Ascending aorta (tissue), 2 donors: ENCODE results near the gene OR13C2. TPM values are rescaled to one million over a fixed set of nuclear protein-coding genes. Genes with fewer than 3 reads are reported as not detected.
"Not testable (repeated sequence)": the region's sequence is repeated elsewhere in the genome, so short reads cannot be mapped to it uniquely, and the experiment has no call there.

ENCODE experiments used
- DNase-seq, 2 donors: peaks; one replicate each; pipeline ENCODE4 v3.0.0-alpha.2; 2019; ENCODE audit warnings: low spot score in 2 of 2
- H3K27ac ChIP-seq, 2 donors: fragments of 200-600 bp; sonication (generic); one replicate each; pipeline ENCODE4 v1.5.1; 2016 to 2017; ENCODE audit warnings: mild to moderate bottlenecking in 1 of 2
- H3K27me3 ChIP-seq: fragments of 200-600 bp; sonication (generic); one replicate; pipeline ENCODE4 v1.5.1; 2017
- H3K36me3 ChIP-seq, 2 donors: fragments of 200-600 bp; sonication (generic); one replicate each; pipeline ENCODE4 v1.5.1; 2016
- H3K4me1 ChIP-seq, 2 donors: fragments of 200-600 bp; sonication (generic); one replicate each; pipeline ENCODE4 v1.5.1; 2016 to 2017; ENCODE audit warnings: mild to moderate bottlenecking in 1 of 2
- H3K4me3 ChIP-seq, 2 donors: fragments of 200-600 bp; sonication (generic); one replicate each; pipeline ENCODE4 v1.5.1; 2016 to 2017; ENCODE audit warnings: mild to moderate bottlenecking in 1 of 2
- H3K9me3 ChIP-seq, 2 donors: fragments of 200-600 bp; sonication (generic); one replicate each; pipeline ENCODE4 v1.5.1; 2016
- intact Hi-C: fragments of 100-400 bp; cut with DNase I; formaldehyde crosslinking; loops from one replicate; pipeline ENCODE4 v1.15.1; 2023
- total RNA-seq: library from RNA; depleted of rRNA; stranded (reverse); fragments of >200 nt; gene quantifications from one replicate; pipeline ENCODE4 v1.1.0, GENCODE V29; 2016
- TF ChIP-seq, protein P1 (sequence below), 3 experiments: fragments of 200-600 bp in 2 of 3; fragments of 450-650 bp in 1 of 3; sonication (generic) in 2 of 3; IDR thresholded peaks; one replicate each; pipeline ENCODE4 v1.5.1; 2016 to 2019; ENCODE audit warnings: antibody characterized with exemption in 3 of 3, mild to moderate bottlenecking in 1 of 3, moderate library complexity in 1 of 3

The OR13C2 gene
- total RNA-seq, 1 donor from 2014 or later, result not detected

DNA sequence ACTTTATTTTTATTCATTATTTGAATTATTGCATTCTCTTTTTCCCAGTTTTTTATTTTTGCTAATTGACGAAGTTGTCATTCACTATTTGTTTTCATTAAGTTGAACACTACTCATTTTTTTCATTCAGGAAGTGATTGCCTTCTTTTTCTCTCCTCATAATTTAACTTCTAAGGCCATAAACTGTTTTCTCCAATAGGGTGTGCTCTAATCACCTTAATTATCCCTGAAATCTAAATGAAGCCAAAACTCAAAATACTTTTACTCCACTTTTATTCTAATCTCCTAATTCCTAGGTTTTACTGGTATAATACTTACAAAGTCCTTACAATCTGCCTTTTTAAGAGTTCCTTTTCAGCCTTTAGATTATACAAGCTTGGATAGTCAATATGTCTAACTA lies 2.9 kb upstream of the OR13C2 start:
- DNase-seq, result no peak
- no peak overlapping the region for H3K4me3 ChIP-seq
- intact Hi-C loops, result no loop called here
- no peak overlapping the region for H3K27ac ChIP-seq
- H3K9me3 ChIP-seq, result no peaks in the 10 kb centered on the region
- TF ChIP-seq, protein P1, sequence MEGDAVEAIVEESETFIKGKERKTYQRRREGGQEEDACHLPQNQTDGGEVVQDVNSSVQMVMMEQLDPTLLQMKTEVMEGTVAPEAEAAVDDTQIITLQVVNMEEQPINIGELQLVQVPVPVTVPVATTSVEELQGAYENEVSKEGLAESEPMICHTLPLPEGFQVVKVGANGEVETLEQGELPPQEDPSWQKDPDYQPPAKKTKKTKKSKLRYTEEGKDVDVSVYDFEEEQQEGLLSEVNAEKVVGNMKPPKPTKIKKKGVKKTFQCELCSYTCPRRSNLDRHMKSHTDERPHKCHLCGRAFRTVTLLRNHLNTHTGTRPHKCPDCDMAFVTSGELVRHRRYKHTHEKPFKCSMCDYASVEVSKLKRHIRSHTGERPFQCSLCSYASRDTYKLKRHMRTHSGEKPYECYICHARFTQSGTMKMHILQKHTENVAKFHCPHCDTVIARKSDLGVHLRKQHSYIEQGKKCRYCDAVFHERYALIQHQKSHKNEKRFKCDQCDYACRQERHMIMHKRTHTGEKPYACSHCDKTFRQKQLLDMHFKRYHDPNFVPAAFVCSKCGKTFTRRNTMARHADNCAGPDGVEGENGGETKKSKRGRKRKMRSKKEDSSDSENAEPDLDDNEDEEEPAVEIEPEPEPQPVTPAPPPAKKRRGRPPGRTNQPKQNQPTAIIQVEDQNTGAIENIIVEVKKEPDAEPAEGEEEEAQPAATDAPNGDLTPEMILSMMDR (IDR thresholded peaks at IDR 0.05), result no peak
- no peaks in the 10 kb centered on the region for H3K4me1 ChIP-seq
- no peaks in the 10 kb centered on the region for H3K36me3 ChIP-seq
- H3K27me3 ChIP-seq, result no peaks in the 10 kb centered on the region

DNA sequence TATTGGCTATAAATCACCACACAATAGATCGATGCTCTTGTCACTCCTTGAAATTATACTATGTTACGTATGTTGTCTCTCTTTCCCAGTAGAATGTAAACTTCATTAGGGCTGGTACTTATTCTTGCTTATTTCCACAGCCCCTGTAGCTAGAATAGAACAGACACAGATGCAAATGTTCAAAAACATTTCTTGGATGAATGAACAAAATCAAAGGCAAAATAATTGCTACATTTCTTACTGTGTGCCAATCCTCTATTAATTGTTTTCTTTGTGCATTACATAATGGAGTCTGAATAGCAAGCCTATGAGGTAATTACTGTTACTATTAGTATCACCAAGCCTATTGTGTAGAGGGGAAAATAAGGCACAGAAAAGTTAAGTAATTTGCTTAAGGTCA lies 725 bp upstream of the OR13C2 start:
- Histone ChIP-seq H3K4me3 (no peak overlapping the region), H3K4me1 (no peaks in the 10 kb centered on the region), H3K9me3 (no peaks in the 10 kb centered on the region), H3K27me3 (no peaks in the 10 kb centered on the region), H3K36me3 (no peaks in the 10 kb centered on the region), H3K27ac (no peak overlapping the region)
- intact Hi-C loops, result no loop called here
- no peak for DNase-seq
- TF ChIP-seq, protein P1 (IDR thresholded peaks at IDR 0.05), result no peak

DNA sequence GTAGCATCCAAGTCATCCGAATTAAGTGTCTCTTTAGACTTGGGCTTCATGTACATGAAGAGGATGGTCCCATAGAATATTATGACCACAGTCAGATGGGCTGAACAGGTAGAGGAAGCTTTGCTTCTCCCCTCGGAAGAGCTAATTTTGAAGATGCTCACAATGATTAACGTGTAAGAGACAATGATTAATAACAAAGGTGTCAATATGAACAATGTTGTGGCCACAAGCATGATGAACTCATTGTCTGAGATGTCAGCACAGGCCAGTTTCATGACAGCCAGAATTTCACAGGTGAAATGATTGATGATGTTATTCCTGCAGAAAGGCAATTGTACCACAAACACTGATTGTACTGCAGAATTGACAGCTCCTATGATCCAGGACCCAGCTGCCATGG lies 626 bp downstream of the OR13C2 start:
- Histone ChIP-seq H3K36me3 (no peaks in the 10 kb centered on the region), H3K9me3 (no peaks in the 10 kb centered on the region), H3K4me3 (no peak overlapping the region), H3K4me1 (no peaks in the 10 kb centered on the region), H3K27me3 (no peaks in the 10 kb centered on the region), H3K27ac (no peak overlapping the region)
- intact Hi-C loops, result no loop called here
- TF ChIP-seq, protein P1 (IDR thresholded peaks at IDR 0.05), result no peak
- DNase-seq, result no peak

DNA sequence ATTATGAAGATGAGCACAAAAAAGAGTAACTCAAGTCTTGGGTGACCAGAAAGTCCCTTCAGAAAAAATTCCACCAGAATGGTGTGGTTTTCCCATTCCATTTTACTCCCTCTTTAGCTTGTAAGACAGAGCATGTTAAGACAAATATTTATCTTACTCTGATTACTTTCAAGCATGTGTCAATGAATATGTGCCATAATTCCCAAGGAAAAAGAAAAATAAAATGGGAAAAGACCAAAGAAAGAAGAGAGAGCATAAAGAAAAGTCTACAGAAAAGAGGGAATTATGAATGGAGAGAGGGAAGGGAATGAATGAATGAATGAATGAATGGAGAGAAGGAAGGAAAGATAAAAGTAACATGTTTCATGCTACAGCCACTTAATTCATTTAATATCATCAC lies 6.1 kb downstream of the OR13C2 start, which contains the start of gene OR13C5:
TSS of gene OR13C5 (minus strand) at position 101 of the 400 bp plus-strand sequence. CDS start at position 101, 0 bp downstream.
- H3K4me3 ChIP-seq, result not testable (repeated sequence)

DNA sequence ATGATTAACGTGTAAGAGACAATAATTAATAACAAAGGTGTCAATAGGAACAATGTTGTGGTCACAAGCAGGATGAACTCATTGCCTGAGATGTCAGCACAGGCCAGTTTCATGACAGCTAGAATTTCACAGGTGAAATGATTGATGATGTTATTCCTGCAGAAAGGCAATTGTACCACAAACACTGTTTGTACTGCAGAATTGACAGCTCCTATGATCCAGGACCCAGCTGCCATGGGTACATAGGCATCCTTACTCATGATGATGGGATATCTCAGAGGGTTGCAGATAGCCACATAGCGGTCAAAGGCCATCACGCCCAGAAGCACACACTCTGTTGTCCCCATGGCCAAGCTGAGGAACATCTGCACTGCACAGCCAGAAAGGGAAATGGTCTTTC lies 6.7 kb downstream of the OR13C2 start:
- H3K4me1 ChIP-seq, H3K27me3 ChIP-seq, H3K9me3 ChIP-seq, H3K27ac ChIP-seq, DNase-seq, H3K36me3 ChIP-seq, H3K4me3 ChIP-seq, intact Hi-C loops: not testable (repeated sequence)

More for the DNA sequence above, 6.1 kb downstream of the OR13C2 start, which contains the start of gene OR13C5:
- DNase-seq, intact Hi-C loops, H3K9me3 ChIP-seq, H3K36me3 ChIP-seq, H3K27ac ChIP-seq, H3K27me3 ChIP-seq, H3K4me1 ChIP-seq: not testable (repeated sequence)

DNA sequence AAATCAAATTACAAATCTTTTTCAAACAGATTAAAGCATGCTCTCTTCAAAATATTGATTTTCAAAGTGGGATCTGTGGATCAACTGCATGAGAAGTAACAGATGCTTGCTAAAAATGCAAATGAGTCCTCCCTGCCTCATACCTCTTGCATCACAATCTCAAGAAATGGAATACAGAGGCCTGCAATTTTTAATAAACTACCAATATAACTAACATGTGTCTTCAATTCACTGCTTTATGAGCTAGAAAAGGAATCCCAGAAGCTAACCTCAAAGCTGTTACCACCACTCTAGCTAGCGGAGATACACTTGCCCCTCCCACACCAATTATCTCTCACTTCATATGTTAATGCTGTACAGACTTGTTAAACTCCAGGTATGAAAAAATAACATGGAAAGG lies 15.8 kb downstream of the OR13C2 start:
- TF ChIP-seq, protein P1 (IDR thresholded peaks at IDR 0.05), result no peak
- Histone ChIP-seq H3K27ac (no peak overlapping the region), H3K4me3 (no peak overlapping the region), H3K27me3 (no peaks in the 10 kb centered on the region), H3K4me1 (no peaks in the 10 kb centered on the region), H3K36me3 (no peaks in the 10 kb centered on the region), H3K9me3 (no peaks in the 10 kb centered on the region)
- intact Hi-C loops, result no loop called here
- no peak for DNase-seq

DNA sequence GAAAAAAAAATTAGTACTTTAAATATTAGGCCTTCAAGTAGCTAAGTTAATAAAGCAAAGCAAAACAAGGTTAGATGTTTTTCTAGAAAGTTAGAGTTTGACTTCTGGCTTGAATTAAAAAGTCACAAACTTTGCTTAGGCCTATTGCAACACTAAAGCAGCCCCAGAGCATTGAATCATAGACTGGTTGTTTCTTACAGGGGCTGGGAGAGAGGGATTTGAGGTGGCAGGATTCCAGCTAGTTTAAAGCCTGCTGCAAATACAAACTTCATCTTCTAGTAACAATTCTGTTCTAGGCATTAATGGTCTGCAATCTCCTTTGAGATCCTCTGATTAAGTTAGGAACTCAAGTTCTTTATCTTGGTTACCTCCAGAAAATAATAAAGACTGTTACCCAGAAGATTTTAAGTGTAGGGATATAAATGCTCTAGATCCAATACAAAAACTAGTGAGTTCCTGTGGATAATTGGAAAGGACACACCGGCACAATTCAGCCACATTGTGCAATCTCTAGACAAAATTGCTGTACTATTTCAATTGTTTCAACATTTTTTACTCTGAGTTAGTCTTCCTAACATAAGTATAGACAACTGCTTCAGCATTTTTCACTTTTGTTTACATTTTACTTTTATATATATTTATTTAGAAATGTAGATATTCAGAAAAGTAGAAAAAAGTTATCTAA lies 18.8 kb downstream of the OR13C2 start:
- Histone ChIP-seq H3K27me3 (no peaks in the 10 kb centered on the region), H3K36me3 (no peaks in the 10 kb centered on the region), H3K4me1 (no peaks in the 10 kb centered on the region), H3K27ac (no peak overlapping the region), H3K4me3 (no peak overlapping the region), H3K9me3 (no peaks in the 10 kb centered on the region)
- no peak for DNase-seq
- intact Hi-C loops, result no loop called here
- TF ChIP-seq, protein P1 (IDR thresholded peaks at IDR 0.05), result no peak
